CD4-positive, alpha-beta memory T cell (primary cell): Measurements from ENCODE around the gene HHEX. TPM values are rescaled to one million over a fixed set of nuclear protein-coding genes. Genes with fewer than 3 reads are reported as not detected.

Experiments
- CTCF ChIA-PET: fragments of 350-600 bp; sonication (Branson Sonifier 250); formaldehyde crosslinking; loops from one replicate; lab custom pipeline; 2021; ENCODE audit warnings: inconsistent platforms; ENCODE audit not compliant: partially characterized antibody; lab: Charles Lee
- POLR2A ChIA-PET: fragments of 350-600 bp; sonication (Branson Sonifier 250); formaldehyde crosslinking; loops from one replicate; lab custom pipeline; 2021; ENCODE audit not compliant: partially characterized antibody; lab: Charles Lee
- DNase-seq, 5 donors: peaks; one replicate each; pipeline versions ENCODE4 v3.0.0 to v3.0.0-alpha.2; 2020 to 2022; ENCODE audit warnings: mixed read lengths in 1 of 5
- H3K27ac ChIP-seq: one replicate; pipeline ENCODE4 v1.7.0; 2013; ENCODE audit warnings: low read depth, low read length
- H3K27me3 ChIP-seq: 2 replicates; pipeline ENCODE4 v1.7.0; 2013; ENCODE audit warnings: mild to moderate bottlenecking, low read length, moderate library complexity; ENCODE audit not compliant: insufficient read depth
- H3K36me3 ChIP-seq: 2 replicates; pipeline ENCODE4 v1.7.0; 2013; ENCODE audit warnings: mild to moderate bottlenecking, low read length, moderate library complexity; ENCODE audit not compliant: insufficient read depth
- H3K4me1 ChIP-seq: 2 replicates; pipeline ENCODE4 v1.7.0; 2013; ENCODE audit warnings: mild to moderate bottlenecking, low read length, moderate library complexity; ENCODE audit not compliant: insufficient read depth
- H3K4me3 ChIP-seq, 2 donors: one replicate each; pipeline ENCODE4 v1.7.0; 2013; ENCODE audit warnings: low read length in 2 of 2, mild to moderate bottlenecking in 1 of 2
- H3K9me3 ChIP-seq, 2 donors: one replicate each; pipeline ENCODE4 v1.7.0; 2013; ENCODE audit warnings: low read length in 2 of 2, control low read depth in 1 of 2; ENCODE audit not compliant: control insufficient read depth in 1 of 2
- H3K27ac Mint-ChIP-seq, 7 donors: one replicate each; pipeline ENCODE4 v1.8.0; 2020 to 2021; ENCODE audit warnings: mixed read lengths in 7 of 7, mild to moderate bottlenecking in 6 of 7, inconsistent platforms in 3 of 7, moderate library complexity in 3 of 7
- H3K27me3 Mint-ChIP-seq, 2 donors: one replicate each; pipeline ENCODE4 v1.8.0; 2020 to 2021; ENCODE audit warnings: mixed read lengths in 2 of 2
- H3K36me3 Mint-ChIP-seq, 2 donors: one replicate each; pipeline ENCODE4 v1.8.0; 2020 to 2021; ENCODE audit warnings: mixed read lengths in 2 of 2, inconsistent platforms in 1 of 2, mild to moderate bottlenecking in 1 of 2
- H3K4me1 Mint-ChIP-seq, 4 donors: one replicate each; pipeline ENCODE4 v1.8.0; 2020 to 2021; ENCODE audit warnings: mixed read lengths in 4 of 4, mild to moderate bottlenecking in 1 of 4
- H3K4me3 Mint-ChIP-seq, 8 donors: one replicate each; pipeline ENCODE4 v1.8.0; 2020 to 2021; ENCODE audit warnings: mixed read lengths in 8 of 8, mild to moderate bottlenecking in 7 of 8, moderate library complexity in 6 of 8, inconsistent platforms in 3 of 8
- H3K9me3 Mint-ChIP-seq, 8 donors: one replicate each; pipeline ENCODE4 v1.8.0; 2020 to 2021; ENCODE audit warnings: mixed read lengths in 8 of 8, mild to moderate bottlenecking in 5 of 8, inconsistent platforms in 3 of 8, moderate library complexity in 1 of 8
- intact Hi-C: fragments of 100-400 bp; cut with micrococcal nuclease; formaldehyde crosslinking; loops from one replicate; pipeline ENCODE4 v1.15.1; 2023
- polyA plus RNA-seq, 2 donors: library from polyadenylated mRNA; unstranded; fragments of 300-500 nt; fragmentation: Illumina TruSeq; gene quantifications; one replicate each; pipeline ENCODE4 v1.2.3, GENCODE V29; 2021
- total RNA-seq, 2 experiments: library from RNA; stranded (reverse); gene quantifications; one replicate each; pipeline ENCODE4 v1.2.3, GENCODE V29; 2021

The HHEX gene
- total and polyA plus RNA-seq, 4 experiments from 2014 or later: 0.32 to 1.2 (median 0.98) TPM; not detected in 1

DNA sequence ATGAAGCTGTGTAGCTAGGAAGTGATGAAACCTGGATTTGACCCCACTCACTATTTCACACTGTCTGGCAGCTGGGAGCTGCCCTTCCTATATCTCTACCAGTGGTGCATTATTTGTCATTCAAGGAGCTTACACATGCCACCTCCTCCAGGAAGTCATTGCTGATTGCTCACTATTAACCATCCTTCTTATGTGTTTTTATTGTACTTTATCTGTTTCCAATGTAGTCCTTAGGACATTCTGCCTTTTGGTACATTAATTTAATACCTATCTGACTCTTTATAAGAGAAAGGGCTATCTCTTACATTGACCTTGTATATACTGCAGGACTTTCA, 31.0 kb downstream of the HHEX start:
- Histone ChIP-seq H3K4me1 (no peaks in the 10 kb centered on the region), H3K4me3 (no peak overlapping the region), H3K36me3 (no peaks in the 10 kb centered on the region), H3K9me3 (no peaks in the 10 kb centered on the region), H3K27ac (no peak overlapping the region), H3K27me3 (no peaks in the 10 kb centered on the region)
- Mint-ChIP-seq H3K27ac (no peak overlapping the region), H3K4me1 (no peaks in the 10 kb centered on the region), H3K9me3 (no peaks in the 10 kb centered on the region), H3K4me3 (no peak overlapping the region), H3K36me3 (no peaks in the 10 kb centered on the region), H3K27me3 (peaks cover 17 to 36% of the 10 kb centered on the region in 2 donors)
- POLR2A ChIA-PET: no interaction called here
- CTCF ChIA-PET: no interaction called here
- no peak for DNase-seq
- intact Hi-C loops: no loop called here

DNA sequence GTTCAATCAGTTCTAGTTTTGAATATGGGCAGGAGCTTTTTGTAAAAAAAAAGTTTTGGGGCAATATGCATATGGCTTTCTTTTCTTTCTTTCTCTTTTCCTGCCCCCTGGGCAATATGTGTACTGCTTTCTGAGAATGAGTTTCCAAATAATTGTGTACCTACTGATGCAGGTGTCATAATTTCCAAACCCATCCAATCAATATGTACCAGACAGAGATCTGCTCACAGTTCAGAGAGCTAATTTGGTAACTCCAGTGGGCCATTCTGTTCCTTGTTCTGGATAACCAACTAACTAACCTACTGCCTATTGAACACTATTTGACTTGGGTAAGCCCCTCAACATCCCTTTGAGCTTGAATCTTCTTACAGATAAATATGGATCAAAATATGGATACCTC, 32.6 kb downstream of the HHEX start:
- H3K9me3 Mint-ChIP-seq: no peaks in the 10 kb centered on the region
- H3K36me3 ChIP-seq: no peaks in the 10 kb centered on the region
- no peak overlapping the region for H3K4me3 Mint-ChIP-seq
- no peak overlapping the region for H3K4me3 ChIP-seq
- intact Hi-C loops: no loop called here
- no peaks in the 10 kb centered on the region for H3K27me3 ChIP-seq
- no peaks in the 10 kb centered on the region for H3K4me1 Mint-ChIP-seq
- H3K27me3 Mint-ChIP-seq: peaks cover 17 to 33% of the 10 kb centered on the region in 2 donors
- no peak for DNase-seq
- no peak overlapping the region for H3K27ac Mint-ChIP-seq
- no peaks in the 10 kb centered on the region for H3K4me1 ChIP-seq
- ChIA-PET POLR2A (no interaction called here), CTCF (interaction anchor here (1.8 kb wide), 1 partner anchor 11 kb away, joined by 6 read pairs; no protein-coding TSS in a partner anchor)
- no peaks in the 10 kb centered on the region for H3K9me3 ChIP-seq
- H3K27ac ChIP-seq: no peak overlapping the region
- no peaks in the 10 kb centered on the region for H3K36me3 Mint-ChIP-seq

DNA sequence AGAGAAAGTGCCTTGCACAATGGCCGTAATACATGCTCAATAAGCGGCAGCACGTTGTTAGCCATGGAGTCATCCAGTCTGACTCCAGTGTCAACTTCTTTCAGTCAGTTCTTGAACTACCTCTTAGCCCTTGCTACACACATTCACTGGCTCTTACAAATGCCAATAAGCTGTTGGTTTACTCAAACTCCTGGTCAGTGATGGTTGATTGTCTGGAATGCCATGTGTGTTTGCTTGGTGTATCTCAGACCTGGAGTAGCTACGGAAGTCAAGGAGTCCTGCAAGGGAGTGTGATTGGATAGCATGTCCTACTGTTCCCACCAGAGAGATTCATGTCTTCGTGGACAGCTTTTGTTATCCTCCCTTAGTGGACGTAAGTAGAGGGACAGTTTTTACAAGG, 37.4 kb downstream of the HHEX start:
- no peaks in the 10 kb centered on the region for H3K4me1 Mint-ChIP-seq
- DNase-seq: no peak
- H3K36me3 ChIP-seq: no peaks in the 10 kb centered on the region
- no peak overlapping the region for H3K4me3 Mint-ChIP-seq
- peaks cover 12 to 21% of the 10 kb centered on the region in 2 donors for H3K27me3 Mint-ChIP-seq
- CTCF ChIA-PET: no interaction called here
- H3K9me3 Mint-ChIP-seq: peaks cover 0 to 3% (median 0%) of the 10 kb centered on the region in 8 donors
- H3K27ac ChIP-seq: no peak overlapping the region
- no peak overlapping the region for H3K27ac Mint-ChIP-seq
- no peaks in the 10 kb centered on the region for H3K36me3 Mint-ChIP-seq
- no peak overlapping the region for H3K4me3 ChIP-seq
- POLR2A ChIA-PET: no interaction called here
- no peaks in the 10 kb centered on the region for H3K27me3 ChIP-seq
- H3K4me1 ChIP-seq: no peaks in the 10 kb centered on the region
- no peaks in the 10 kb centered on the region for H3K9me3 ChIP-seq
- intact Hi-C loops: no loop called here

DNA sequence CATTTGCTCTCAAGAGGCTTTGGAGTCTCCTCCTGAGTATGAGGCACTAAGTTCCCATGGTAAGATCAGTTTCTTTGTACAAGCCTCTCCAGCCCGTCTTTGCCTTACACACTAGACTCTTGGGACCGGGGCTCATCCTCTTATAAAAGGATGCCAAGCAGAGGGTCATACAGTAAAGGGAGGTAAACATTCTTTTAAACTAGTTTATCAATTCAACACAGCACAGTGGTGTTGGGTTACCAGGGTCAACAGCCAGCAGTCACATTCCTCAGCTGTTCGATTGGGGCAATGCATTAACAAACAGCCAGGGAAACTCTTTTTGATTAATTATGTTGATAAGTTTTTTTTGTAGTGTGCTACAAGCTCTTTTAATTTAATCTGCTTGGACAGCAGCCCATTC, 37.8 kb downstream of the HHEX start:
- no peaks in the 10 kb centered on the region for H3K36me3 ChIP-seq
- no peaks in the 10 kb centered on the region for H3K9me3 ChIP-seq
- H3K27ac ChIP-seq: no peak overlapping the region
- CTCF ChIA-PET: no interaction called here
- H3K4me3 ChIP-seq: no peak overlapping the region
- no peaks in the 10 kb centered on the region for H3K4me1 ChIP-seq
- POLR2A ChIA-PET: no interaction called here
- Mint-ChIP-seq H3K36me3 (no peaks in the 10 kb centered on the region), H3K4me1 (no peaks in the 10 kb centered on the region), H3K27me3 (peaks cover 12 to 18% of the 10 kb centered on the region in 2 donors), H3K4me3 (no peak overlapping the region), H3K9me3 (peaks cover 0 to 3% (median 0%) of the 10 kb centered on the region in 8 donors), H3K27ac (no peak overlapping the region)
- DNase-seq: no peak
- intact Hi-C loops: no loop called here
- H3K27me3 ChIP-seq: no peaks in the 10 kb centered on the region

DNA sequence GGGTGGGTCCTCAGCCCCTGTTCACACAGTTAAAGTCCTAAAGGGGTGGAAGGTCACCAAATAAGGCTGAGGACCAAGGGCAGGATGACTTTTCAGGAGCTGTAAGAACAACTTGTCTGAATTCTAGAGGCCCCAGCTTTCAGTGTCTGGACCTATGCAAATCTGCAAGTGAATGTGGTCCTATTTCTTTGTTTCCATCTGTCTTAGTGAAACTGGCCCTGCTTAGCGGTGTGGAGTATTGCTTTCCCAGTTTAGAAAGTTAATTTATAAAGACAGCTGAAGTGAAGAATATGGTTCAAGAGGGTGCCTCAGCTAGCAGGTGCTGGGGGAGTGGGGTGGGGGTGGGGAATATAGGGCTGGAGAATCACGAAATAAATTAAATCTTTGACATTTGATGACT, 40.1 kb downstream of the HHEX start:
- Mint-ChIP-seq H3K4me1 (no peaks in the 10 kb centered on the region), H3K27me3 (peaks cover 7 to 9% of the 10 kb centered on the region in 2 donors), H3K4me3 (no peak overlapping the region), H3K27ac (no peak overlapping the region), H3K9me3 (peaks cover 0 to 3% (median 0%) of the 10 kb centered on the region in 8 donors), H3K36me3 (no peaks in the 10 kb centered on the region)
- Histone ChIP-seq H3K27ac (no peak overlapping the region), H3K9me3 (no peaks in the 10 kb centered on the region), H3K27me3 (no peaks in the 10 kb centered on the region), H3K4me1 (no peaks in the 10 kb centered on the region), H3K36me3 (no peaks in the 10 kb centered on the region), H3K4me3 (no peak overlapping the region)
- CTCF ChIA-PET: no interaction called here
- DNase-seq: no peak
- POLR2A ChIA-PET: no interaction called here
- intact Hi-C loops: no loop called here

DNA sequence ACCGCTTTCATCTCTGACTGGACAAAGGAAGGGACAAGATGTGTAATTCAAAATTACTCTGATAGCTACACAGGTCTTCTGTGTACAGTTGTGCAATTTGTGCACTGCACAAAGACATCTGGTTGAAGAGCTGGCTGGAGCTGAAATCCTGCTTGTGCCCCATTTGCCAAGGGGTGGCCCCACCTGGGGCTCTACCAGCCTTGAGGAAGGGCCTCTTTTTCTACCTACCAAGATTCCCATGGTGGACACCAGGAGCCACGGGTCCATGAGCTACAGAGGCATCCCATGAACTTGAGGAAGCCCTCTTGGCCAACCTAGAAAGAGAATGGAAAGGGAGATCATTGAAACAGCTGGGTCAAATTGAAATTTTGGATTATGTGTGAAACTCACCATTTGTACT, 43.2 kb downstream of the HHEX start:
- CTCF ChIA-PET: interaction anchor here (0.9 kb wide), 1 partner anchor 258 kb away, joined by 3 read pairs; no protein-coding TSS in a partner anchor
- Histone ChIP-seq H3K4me3 (no peak overlapping the region), H3K27me3 (no peaks in the 10 kb centered on the region), H3K9me3 (no peaks in the 10 kb centered on the region), H3K4me1 (no peaks in the 10 kb centered on the region), H3K36me3 (no peaks in the 10 kb centered on the region), H3K27ac (no peak overlapping the region)
- Mint-ChIP-seq H3K27ac (no peak overlapping the region), H3K4me3 (no peak overlapping the region), H3K27me3 (peaks cover 6 to 7% of the 10 kb centered on the region in 2 donors), H3K4me1 (no peaks in the 10 kb centered on the region), H3K9me3 (peaks cover 0 to 3% (median 0%) of the 10 kb centered on the region in 8 donors), H3K36me3 (no peaks in the 10 kb centered on the region)
- DNase-seq: no peak
- POLR2A ChIA-PET: interaction anchor here (1.0 kb wide), 1 partner anchor 141 kb away, joined by 3 read pairs; no protein-coding TSS in a partner anchor
- intact Hi-C loops: no loop called here

DNA sequence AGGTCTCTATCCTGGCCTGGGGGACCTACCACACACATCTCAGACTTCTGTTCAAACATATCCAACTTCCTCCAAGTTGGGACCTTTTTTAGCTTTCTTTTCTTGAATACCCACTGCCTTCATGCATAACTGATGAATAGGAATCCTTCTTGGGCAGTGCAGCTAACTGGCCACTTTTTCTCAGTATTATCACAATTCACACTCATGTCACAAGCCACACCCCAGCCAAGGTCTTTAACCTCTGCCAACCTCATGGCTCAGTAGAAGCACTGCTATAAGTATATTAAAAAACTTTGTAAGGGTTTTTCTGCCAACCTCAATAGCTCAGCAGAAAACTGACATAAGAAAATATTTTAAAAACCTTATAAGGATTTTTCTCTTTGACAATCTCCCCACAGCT, 44.5 kb downstream of the HHEX start:
- H3K4me3 Mint-ChIP-seq: no peak overlapping the region
- intact Hi-C loops: no loop called here
- Histone ChIP-seq H3K36me3 (no peaks in the 10 kb centered on the region), H3K27ac (no peak overlapping the region), H3K27me3 (no peaks in the 10 kb centered on the region), H3K9me3 (no peaks in the 10 kb centered on the region), H3K4me3 (no peak overlapping the region), H3K4me1 (no peaks in the 10 kb centered on the region)
- H3K9me3 Mint-ChIP-seq: peaks cover 0 to 3% (median 0%) of the 10 kb centered on the region in 8 donors
- H3K4me1 Mint-ChIP-seq: no peaks in the 10 kb centered on the region
- H3K36me3 Mint-ChIP-seq: no peaks in the 10 kb centered on the region
- H3K27ac Mint-ChIP-seq: no peak overlapping the region
- no peak for DNase-seq
- CTCF ChIA-PET: no interaction called here
- POLR2A ChIA-PET: no interaction called here
- H3K27me3 Mint-ChIP-seq: peaks cover 3 to 9% of the 10 kb centered on the region in 2 donors

DNA sequence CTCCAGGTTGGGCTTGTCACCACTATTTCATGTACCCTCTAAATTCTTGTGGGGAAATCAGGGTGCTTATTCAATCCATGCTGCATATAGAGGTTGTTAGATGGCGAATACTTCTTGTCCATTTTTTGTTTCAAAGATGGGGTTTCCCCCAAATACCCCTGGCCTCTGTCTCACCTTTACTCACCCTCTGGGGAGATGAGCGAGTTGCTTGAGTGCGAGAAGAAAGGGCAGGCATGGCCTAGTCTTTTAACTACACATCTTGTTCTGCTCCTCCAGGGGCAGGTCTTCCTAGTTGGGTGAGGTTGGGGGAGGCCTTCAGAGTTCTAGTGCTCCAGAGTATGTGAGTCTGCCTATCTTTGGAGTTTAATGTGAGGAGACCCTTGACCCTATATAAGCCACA, 46.2 kb downstream of the HHEX start:
- H3K27ac ChIP-seq: no peak overlapping the region
- Mint-ChIP-seq H3K4me3 (no peak overlapping the region), H3K9me3 (peaks cover 0 to 2% (median 0%) of the 10 kb centered on the region in 8 donors), H3K27me3 (peaks cover 7 to 17% of the 10 kb centered on the region in 2 donors), H3K27ac (peak overlapping the region in 1 of 7 donors; percentile 65), H3K36me3 (no peaks in the 10 kb centered on the region), H3K4me1 (no peaks in the 10 kb centered on the region)
- H3K36me3 ChIP-seq: no peaks in the 10 kb centered on the region
- H3K4me3 ChIP-seq: no peak overlapping the region
- ChIA-PET POLR2A (no interaction called here), CTCF (no interaction called here)
- no peak for DNase-seq
- H3K9me3 ChIP-seq: no peaks in the 10 kb centered on the region
- H3K4me1 ChIP-seq: no peaks in the 10 kb centered on the region
- intact Hi-C loops: no loop called here
- no peaks in the 10 kb centered on the region for H3K27me3 ChIP-seq
